Aorta (tissue), 5 donors: ENCODE results near the gene NCOA3. TPM values are rescaled to one million over a fixed set of nuclear protein-coding genes. Genes with fewer than 3 reads are reported as not detected.

Experiments used
- ATAC-seq: fragments of 200-7000 bp; cut with Tn5 transposase; one replicate; pipeline ENCODE4 v1.9.1; 2022; ENCODE audit warnings: moderate library complexity; ENCODE audit not compliant: low FRiP score
- DNase-seq, 2 donors: peaks; one replicate each; pipeline ENCODE4 v3.0.0-alpha.2; 2020
- H3K27ac ChIP-seq, 2 donors: one replicate each; pipeline ENCODE4 v1.5.1; 2013; ENCODE audit warnings: low read length in 2 of 2, mild to moderate bottlenecking in 2 of 2, moderate library complexity in 2 of 2, control low read depth in 1 of 2, inconsistent platforms in 1 of 2, low read depth in 1 of 2
- H3K27me3 ChIP-seq, 2 donors: one replicate each; pipeline ENCODE4 v1.6.1; 2013; ENCODE audit warnings: control low read depth in 1 of 2, low read length in 1 of 2, mild to moderate bottlenecking in 1 of 2, moderate library complexity in 1 of 2; ENCODE audit not compliant: insufficient read depth in 2 of 2, control insufficient read depth in 1 of 2
- H3K36me3 ChIP-seq, 2 donors: one replicate each; pipeline ENCODE4 v1.6.1; 2013; ENCODE audit warnings: control low read depth in 1 of 2, low read length in 1 of 2, mild to moderate bottlenecking in 1 of 2; ENCODE audit not compliant: insufficient read depth in 2 of 2, control insufficient read depth in 1 of 2
- H3K4me1 ChIP-seq, 2 donors: one replicate each; pipeline ENCODE4 v1.6.1; 2013; ENCODE audit warnings: low read length in 2 of 2, control low read depth in 1 of 2, mild to moderate bottlenecking in 1 of 2, moderate library complexity in 1 of 2; ENCODE audit not compliant: insufficient read depth in 2 of 2, control insufficient read depth in 1 of 2
- H3K4me3 ChIP-seq, 2 donors: one replicate each; pipeline ENCODE4 v1.5.1; 2013; ENCODE audit warnings: low read length in 2 of 2, control low read depth in 1 of 2, mild to moderate bottlenecking in 1 of 2
- H3K9me3 ChIP-seq: one replicate; pipeline ENCODE4 v1.6.1; 2013; ENCODE audit warnings: mild to moderate bottlenecking, low read length; ENCODE audit not compliant: control insufficient read depth
- WGBS, 2 donors: extraction: QIAGEN DNeasy Blood & Tissue Kit; methylation state at CpG; one replicate each; pipeline ENCODE4 v1.1.7; 2013; 5-methylcytosine and 5-hydroxymethylcytosine counted together
- intact Hi-C, 2 donors: fragments of 100-400 bp; cut with DNase I; formaldehyde crosslinking; loops; one replicate each; pipeline versions ENCODE4 v1.14.2 to v1.15.0; 2022
- polyA plus RNA-seq, 2 donors: library from polyadenylated mRNA; stranded (reverse); fragments of 200-250 nt; gene quantifications; one replicate each; pipeline ENCODE4 v1.2.3, GENCODE V29; 2013
- total RNA-seq, 2 donors: library from RNA; stranded (reverse); fragmentation: NEBNext Ultra II Directional; extraction: Animal tissue kit (Norgen Biotek cat#: 25700); gene quantifications; one replicate each; pipeline ENCODE4 v1.2.1, GENCODE V29; 2021
- donor health status: healthy with polysubstance abuse.
- donor health status: Bipolar disorder and iron deficiency.
- donor health status: DM: no; HTN: no; CAD: no.
- donor health status: DM: no; HTN: no; CAD: no.
- donor health status: DM: yes; HTN: yes; CAD: no.

The NCOA3 gene
- total and polyA plus RNA-seq, 4 donors = 4.8 to 53.7 (median 27.7) TPM

- no peak for ATAC-seq
- DNase-seq = no peak
- intact Hi-C loops = loop anchor here (5.0 to 10.0 kb wide), 5 partner anchors 231 to 431 kb away; no protein-coding TSS in a partner anchor
- Histone ChIP-seq H3K27me3 (no peaks in the 10 kb centered on the region), H3K36me3 (peaks cover 0 to 2% of the 10 kb centered on the region in 2 donors), H3K9me3 (no peaks in the 10 kb centered on the region), H3K4me1 (no peaks in the 10 kb centered on the region), H3K27ac (no peak overlapping the region), H3K4me3 (no peak overlapping the region)
- WGBS, 2 donors = 66 to 72% methylated on average over 2 of the region's 2 CpGs
These were observed 121.5 kb downstream of the NCOA3 start for GRCh38 chr20:47623206-47623605.

GRCh38 chr20:47627540-47627939 lies 125.9 kb downstream of the NCOA3 start:
- Histone ChIP-seq H3K9me3 (no peaks in the 10 kb centered on the region), H3K27ac (no peak overlapping the region), H3K4me3 (no peak overlapping the region), H3K36me3 (peaks cover 0 to 2% of the 10 kb centered on the region in 2 donors), H3K4me1 (no peaks in the 10 kb centered on the region), H3K27me3 (no peaks in the 10 kb centered on the region)
- DNase-seq (no peak), ATAC-seq (no peak)
- intact Hi-C loops = loop anchor here in 1 of 2 donors (10.0 kb wide), 1 partner anchor 243 kb away; no protein-coding TSS in a partner anchor
- WGBS, 2 donors = 85 to 89% methylated on average over 4 of the region's 4 CpGs

GRCh38 chr20:47629907-47630306 lies 128.2 kb downstream of the NCOA3 start:
- peaks cover 0 to 8% of the 10 kb centered on the region in 2 donors for H3K36me3 ChIP-seq
- intact Hi-C loops = loop anchor here in 1 of 2 donors (10.0 kb wide), 1 partner anchor 245 kb away; no protein-coding TSS in a partner anchor
- WGBS, 2 donors = 88 to 90% methylated on average over 2 of the region's 2 CpGs

GRCh38 chr20:47631078-47631477 lies 129.4 kb downstream of the NCOA3 start:
- Histone ChIP-seq H3K4me3 (no peak overlapping the region), H3K4me1 (no peaks in the 10 kb centered on the region), H3K27ac (no peak overlapping the region), H3K9me3 (no peaks in the 10 kb centered on the region), H3K27me3 (no peaks in the 10 kb centered on the region), H3K36me3 (peaks cover 3 to 11% of the 10 kb centered on the region in 2 donors)
- intact Hi-C loops = no loop called here
- ATAC-seq (no peak), DNase-seq (no peak)

More at GRCh38 chr20:47629907-47630306, 128.2 kb downstream of the NCOA3 start:
- Histone ChIP-seq H3K4me3 (no peak overlapping the region), H3K4me1 (no peaks in the 10 kb centered on the region), H3K27ac (no peak overlapping the region), H3K27me3 (no peaks in the 10 kb centered on the region), H3K9me3 (no peaks in the 10 kb centered on the region)
- no peak for ATAC-seq
- DNase-seq = no peak

GRCh38 chr20:47635256-47635655 lies 133.6 kb downstream of the NCOA3 start:
- Histone ChIP-seq H3K4me1 (peaks cover 0 to 6% of the 10 kb centered on the region in 2 donors), H3K4me3 (no peak overlapping the region), H3K9me3 (no peaks in the 10 kb centered on the region), H3K27ac (no peak overlapping the region), H3K36me3 (peaks cover 7 to 11% of the 10 kb centered on the region in 2 donors), H3K27me3 (no peaks in the 10 kb centered on the region)
- ATAC-seq (peak; percentile 17), DNase-seq (no peak)
- intact Hi-C loops = no loop called here
- 96 to 100% methylated on average over 4 of the region's 4 CpGs for whole genome bisulfite sequencing, 2 donors

GRCh38 chr20:47638851-47639250 lies 137.2 kb downstream of the NCOA3 start:
- intact Hi-C loops = no loop called here
- ATAC-seq = no peak
- peaks cover 9% of the 10 kb centered on the region in 2 donors for H3K36me3 ChIP-seq
- no peaks in the 10 kb centered on the region for H3K27me3 ChIP-seq
- WGBS, 2 donors = 5 to 6% methylated on average over 4 of the region's 4 CpGs
- H3K27ac ChIP-seq = peak overlapping the region in 1 of 2 donors; percentile 90
- peaks cover 1% of the 10 kb centered on the region for H3K9me3 ChIP-seq
- no peak overlapping the region for H3K4me3 ChIP-seq
- H3K4me1 ChIP-seq = peaks cover 0 to 6% of the 10 kb centered on the region in 2 donors
- DNase-seq = no peak

- H3K36me3 ChIP-seq = peaks cover 8 to 9% of the 10 kb centered on the region in 2 donors
- intact Hi-C loops = loop anchor here in 1 of 2 donors (10.0 kb wide), 1 partner anchor 367 kb away; no protein-coding TSS in a partner anchor
- no peak overlapping the region for H3K27ac ChIP-seq
- H3K9me3 ChIP-seq = peaks cover 1% of the 10 kb centered on the region
- H3K4me1 ChIP-seq = peaks cover 0 to 6% of the 10 kb centered on the region in 2 donors
- H3K4me3 ChIP-seq = no peak overlapping the region
- DNase-seq = no peak
- no peak for ATAC-seq
- H3K27me3 ChIP-seq = no peaks in the 10 kb centered on the region
- 93 to 94% methylated on average over 4 of the region's 4 CpGs for WGBS, 2 donors
These were observed 140.4 kb downstream of the NCOA3 start for GRCh38 chr20:47642118-47642517.

GRCh38 chr20:47642624-47643023 lies 140.9 kb downstream of the NCOA3 start:
- intact Hi-C loops = loop anchor here in 1 of 2 donors (10.0 kb wide), 1 partner anchor 368 kb away; no protein-coding TSS in a partner anchor
- Histone ChIP-seq H3K27ac (no peak overlapping the region), H3K9me3 (peaks cover 1% of the 10 kb centered on the region), H3K4me3 (no peak overlapping the region), H3K4me1 (peaks cover 0 to 6% of the 10 kb centered on the region in 2 donors), H3K27me3 (no peaks in the 10 kb centered on the region), H3K36me3 (peaks cover 8 to 9% of the 10 kb centered on the region in 2 donors)
- WGBS, 2 donors = 82 to 91% methylated on average over 4 of the region's 4 CpGs
- DNase-seq (no peak), ATAC-seq (no peak)

GRCh38 chr20:47645632-47646031 lies 143.9 kb downstream of the NCOA3 start:
- H3K27me3 ChIP-seq = no peaks in the 10 kb centered on the region
- H3K4me3 ChIP-seq = no peak overlapping the region
- H3K36me3 ChIP-seq = peaks cover 5 to 13% of the 10 kb centered on the region in 2 donors
- intact Hi-C loops = loop anchor here in 1 of 2 donors (10.0 kb wide), 1 partner anchor 371 kb away; no protein-coding TSS in a partner anchor
- WGBS, 2 donors = 85 to 88% methylated on average over 2 of the region's 2 CpGs
- DNase-seq (no peak), ATAC-seq (no peak)
- no peaks in the 10 kb centered on the region for H3K4me1 ChIP-seq
- H3K27ac ChIP-seq = no peak overlapping the region
- peaks cover 1% of the 10 kb centered on the region for H3K9me3 ChIP-seq
